MM.1S (cell line): ENCODE data around the gene TXNDC8.
A peak's percentile ranks its signal among the peaks of the same experiment; 100 is the strongest.

Source experiments
- DNase-seq: peaks from one replicate; pipeline ENCODE4 v3.0.0-alpha.2; 2015
- H2AFZ ChIP-seq: fragments of 300-600 bp; sonication (generic); 2 replicates; pipeline ENCODE4 v1.6.0; 2016; ENCODE audit warnings: antibody characterized with exemption, low read length
- H3F3A ChIP-seq: fragments of 300-600 bp; sonication (generic); 2 replicates; pipeline ENCODE4 v1.6.1; 2016; ENCODE audit warnings: mild to moderate bottlenecking, antibody characterized with exemption, low read length, moderate library complexity, mixed read lengths; ENCODE audit not compliant: insufficient read depth
- H3K27ac ChIP-seq: fragments of 300-600 bp; sonication (generic); 2 replicates; pipeline ENCODE4 v1.5.1; 2016; ENCODE audit warnings: mild to moderate bottlenecking, low read length
- H3K27me3 ChIP-seq: fragments of 300-600 bp; sonication (generic); replicated peaks from 2 replicates; pipeline ENCODE4 v1.6.0; 2016; ENCODE audit warnings: low read length; ENCODE audit not compliant: insufficient read depth
- H3K36me3 ChIP-seq: fragments of 300-600 bp; sonication (generic); replicated peaks from 2 replicates; pipeline ENCODE4 v1.6.1; 2016; ENCODE audit warnings: mild to moderate bottlenecking, low read length, mixed read lengths; ENCODE audit not compliant: insufficient read depth
- H3K4me1 ChIP-seq: fragments of 300-600 bp; sonication (generic); 2 replicates; pipeline ENCODE4 v1.6.1; 2016; ENCODE audit warnings: low read length, mixed read lengths
- H3K4me2 ChIP-seq: fragments of 300-600 bp; sonication (generic); 2 replicates; pipeline ENCODE4 v1.6.0; 2016; ENCODE audit warnings: low read depth, low read length
- H3K4me3 ChIP-seq: fragments of 300-600 bp; sonication (generic); 2 replicates; pipeline ENCODE4 v1.5.1; 2016; ENCODE audit warnings: low read length, mixed read lengths
- H3K79me2 ChIP-seq: fragments of 300-600 bp; sonication (generic); 2 replicates; pipeline ENCODE4 v1.6.1; 2016; ENCODE audit warnings: mixed run types, low read length, mixed read lengths
- H3K9ac ChIP-seq: fragments of 300-600 bp; sonication (generic); 2 replicates; pipeline ENCODE4 v1.6.1; 2016; ENCODE audit warnings: low read length, mixed read lengths
- H3K9me2 ChIP-seq: fragments of 300-600 bp; sonication (generic); replicated peaks from 2 replicates; pipeline ENCODE4 v1.6.1; 2016; ENCODE audit warnings: mild to moderate bottlenecking, low read length, mixed read lengths; ENCODE audit not compliant: insufficient read depth
- H3K9me3 ChIP-seq: fragments of 300-600 bp; sonication (generic); replicated peaks from 2 replicates; pipeline ENCODE4 v1.6.1; 2016; ENCODE audit warnings: mild to moderate bottlenecking, low read length, mixed read lengths; ENCODE audit not compliant: insufficient read depth
- H4K20me1 ChIP-seq: fragments of 300-600 bp; sonication (generic); 2 replicates; pipeline ENCODE4 v1.6.1; 2016; ENCODE audit warnings: mild to moderate bottlenecking, low read length, moderate library complexity, mixed read lengths; ENCODE audit not compliant: insufficient read depth
- CTCF ChIP-seq: fragments of 300-600 bp; sonication (generic); IDR thresholded peaks from 2 replicates; pipeline ENCODE4 v1.5.1; 2016; ENCODE audit warnings: antibody characterized with exemption, low read length, mixed read lengths
- EZH2 ChIP-seq: fragments of 300-600 bp; sonication (generic); optimal IDR thresholded peaks from 2 replicates; pipeline ENCODE3; 2017; ENCODE audit warnings: low read depth, mild to moderate bottlenecking, antibody characterized with exemption, low read length, mixed read lengths
- EZH2phosphoT487 ChIP-seq: fragments of 300-600 bp; sonication (generic); IDR thresholded peaks from 2 replicates; pipeline ENCODE4 v1.6.1; 2018; ENCODE audit warnings: antibody characterized with exemption, low read length

The TXNDC8 gene

GRCh38 chr9:110255034-110255462, 82.6 kb downstream of the TXNDC8 start:
- Histone ChIP-seq H3K9me2 (no peaks in the 10 kb centered on the region), H3K36me3 (peaks cover 7% of the 10 kb centered on the region; the same call in 1 of the 2 replicates), H3K27me3 (no peaks in the 10 kb centered on the region), H3K4me2 (peak overlapping the region; percentile 93), H3K9ac (peak overlapping the region; percentile 91), H3K9me3 (no peaks in the 10 kb centered on the region), H4K20me1 (peaks cover 41% of the 10 kb centered on the region), H3K79me2 (peaks cover 70% of the 10 kb centered on the region), H3F3A (peaks cover 25% of the 10 kb centered on the region), H3K4me3 (peak overlapping the region; percentile 94), H3K27ac (peak overlapping the region; percentile 89; the same call in 1 of the 2 replicates), H3K4me1 (peaks cover 21% of the 10 kb centered on the region), H2AFZ (0 out of 2 replicates have a peak overlapping the region, but pooled peaks have one; percentile 76)
- no peak for TF ChIP-seq EZH2
- no peak for TF ChIP-seq CTCF
- no peak for TF ChIP-seq EZH2phosphoT487
- no peak for DNase-seq

- no peaks in the 10 kb centered on the region for H3K27me3 ChIP-seq
- no peaks in the 10 kb centered on the region for H3K9me3 ChIP-seq
- TF ChIP-seq EZH2 (no peak), CTCF (no peak), EZH2phosphoT487 (no peak)
- no peak overlapping the region for H2AFZ ChIP-seq
- H3K79me2 ChIP-seq: peaks cover 76% of the 10 kb centered on the region
- H3K27ac ChIP-seq: no peak overlapping the region
- peak overlapping the region; percentile 94 for H3K4me3 ChIP-seq
- H3K9ac ChIP-seq: peak overlapping the region; percentile 91; the same call in 1 of the 2 replicates
- peaks cover 21% of the 10 kb centered on the region for H3K4me1 ChIP-seq
- no peaks in the 10 kb centered on the region for H3K9me2 ChIP-seq
- peak overlapping the region; percentile 93 for H3K4me2 ChIP-seq
- peaks cover 11% of the 10 kb centered on the region; the same call in 1 of the 2 replicates for H3K36me3 ChIP-seq
- peaks cover 25% of the 10 kb centered on the region for H3F3A ChIP-seq
- no peak for DNase-seq
- H4K20me1 ChIP-seq: peaks cover 47% of the 10 kb centered on the region
Measured at GRCh38 chr9:110254500-110254899, 83.2 kb downstream of the TXNDC8 start.
